Cardiac septum (tissue), 1 donor: ENCODE results near the gene PSMD1. TPM values are rescaled to one million over a fixed set of nuclear protein-coding genes. Genes with fewer than 3 reads are reported as not detected.
A peak's percentile ranks its signal among the peaks of the same experiment; 100 is the strongest.
"Not testable (repeated sequence)": the region's sequence is repeated elsewhere in the genome, so short reads cannot be mapped to it uniquely, and the experiment has no call there.

Experiments used
- DNase-seq: peaks from one replicate; pipeline ENCODE4 v3.0.0-alpha.2; 2020; ENCODE audit warnings: low spot score
- intact Hi-C: fragments of 100-400 bp; cut with DNase I; formaldehyde crosslinking; loops from one replicate; pipeline ENCODE4 v1.14.0; 2022
- total RNA-seq: library from RNA; stranded (reverse); fragmentation: NEBNext Ultra II Directional; extraction: Animal tissue kit (Norgen Biotek cat#: 25700); gene quantifications from one replicate; pipeline ENCODE4 v1.2.1, GENCODE V29; 2021
- donor health status: DM: no; HTN: no; CAD: no.

The PSMD1 gene
- total RNA-seq, 1 donor from 2014 or later: 87.0 TPM

GRCh38 chr2:231050018-231050901 lies 6.4 kb upstream of the PSMD1 start:
- DNase-seq: no peak
- intact Hi-C loops: loop anchor here (5.0 to 10.0 kb wide), 2 partner anchors 228 to 735 kb away; partner anchors contain the start of genes COPS7B and PDE6D

DNA sequence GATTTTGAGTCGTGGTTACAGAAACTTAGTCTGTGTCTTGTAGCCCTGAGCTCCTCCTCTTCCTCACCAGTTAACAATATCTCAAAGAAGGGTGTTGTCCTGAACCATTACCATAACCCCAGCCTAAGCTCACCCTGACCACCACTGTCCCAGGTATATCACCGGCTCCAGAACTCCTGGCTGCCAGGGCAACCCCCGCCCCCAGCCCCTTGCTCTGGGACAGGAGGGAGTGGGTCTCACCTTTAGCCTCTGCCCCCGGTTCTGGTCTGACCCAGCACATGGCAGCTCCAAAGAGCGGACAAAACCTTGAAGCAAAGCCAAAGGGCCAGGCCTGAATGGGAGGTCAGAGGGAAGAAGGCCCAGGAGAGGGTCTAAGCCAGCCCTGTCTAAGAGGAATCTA lies 5.6 kb upstream of the PSMD1 start:
- intact Hi-C loops: loop anchor here (5.0 to 10.0 kb wide), 2 partner anchors 229 to 734 kb away; partner anchors contain the start of genes COPS7B and PDE6D
- no peak for DNase-seq

GRCh38 chr2:231052494-231053451 lies 3.9 kb upstream of the PSMD1 start:
- intact Hi-C loops: loop anchor here (5.0 to 10.0 kb wide), 2 partner anchors 230 to 732 kb away; partner anchors contain the start of genes COPS7B and PDE6D
- DNase-seq: peak; percentile 93

DNA sequence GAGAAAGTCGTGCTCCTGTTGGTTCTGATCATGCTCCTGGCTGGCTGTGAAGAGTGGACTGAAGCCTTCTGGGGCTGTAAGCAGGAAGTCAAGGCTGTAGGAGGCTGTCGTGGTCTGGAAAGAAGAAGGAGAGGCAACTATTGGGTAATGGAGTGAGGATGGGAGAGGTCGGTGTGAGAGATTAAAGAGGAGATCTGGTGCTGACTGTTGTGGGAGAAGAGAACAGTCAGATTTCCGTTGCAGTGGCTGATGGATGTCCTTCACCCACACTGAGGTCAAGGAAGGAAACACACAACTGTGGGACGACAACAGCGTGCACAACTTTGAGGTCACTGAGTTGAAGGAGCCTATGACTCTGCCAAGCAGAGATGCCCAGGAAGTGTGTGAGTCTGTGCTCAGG lies 2.8 kb upstream of the PSMD1 start:
- intact Hi-C loops: loop anchor here (5.0 to 10.0 kb wide), 2 partner anchors 232 to 731 kb away; partner anchors contain the start of genes COPS7B and PDE6D
- no peak for DNase-seq

GRCh38 chr2:231057590-231057989 lies 923 bp downstream of the PSMD1 start:
- no peak for DNase-seq
- intact Hi-C loops: loop anchor here (5.0 to 10.0 kb wide), 3 partner anchors 140 to 727 kb away; partner anchors contain the start of genes ARMC9, COPS7B and PDE6D

- no peak for DNase-seq
- intact Hi-C loops: loop anchor here (5.0 to 10.0 kb wide), 3 partner anchors 138 to 726 kb away; partner anchors contain the start of genes ARMC9, COPS7B and PDE6D
Measured at GRCh38 chr2:231058761-231059550, 2.3 kb downstream of the PSMD1 start.

DNA sequence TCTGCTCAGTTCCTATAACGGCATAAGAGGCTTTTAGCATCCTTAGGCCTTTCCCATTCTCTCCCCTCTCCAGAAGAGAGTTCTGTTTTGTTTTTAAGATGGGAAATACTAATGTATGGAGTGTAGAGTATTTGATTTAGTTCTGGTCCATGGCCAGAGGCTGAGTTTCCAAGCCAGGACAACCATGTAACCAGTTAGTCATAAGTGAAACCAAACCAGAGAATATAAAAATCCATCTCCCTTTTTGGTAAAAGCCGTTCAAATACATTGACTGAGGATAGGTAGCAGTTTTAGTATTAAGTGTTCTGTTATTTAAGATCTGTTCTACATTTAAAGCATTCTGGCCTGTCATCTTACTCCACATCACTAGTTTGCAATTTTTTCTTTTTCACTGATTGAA lies 3.1 kb downstream of the PSMD1 start:
- no peak for DNase-seq
- intact Hi-C loops: loop anchor here (5.0 to 10.0 kb wide), 3 partner anchors 138 to 725 kb away; partner anchors contain the start of genes ARMC9, COPS7B and PDE6D

DNA sequence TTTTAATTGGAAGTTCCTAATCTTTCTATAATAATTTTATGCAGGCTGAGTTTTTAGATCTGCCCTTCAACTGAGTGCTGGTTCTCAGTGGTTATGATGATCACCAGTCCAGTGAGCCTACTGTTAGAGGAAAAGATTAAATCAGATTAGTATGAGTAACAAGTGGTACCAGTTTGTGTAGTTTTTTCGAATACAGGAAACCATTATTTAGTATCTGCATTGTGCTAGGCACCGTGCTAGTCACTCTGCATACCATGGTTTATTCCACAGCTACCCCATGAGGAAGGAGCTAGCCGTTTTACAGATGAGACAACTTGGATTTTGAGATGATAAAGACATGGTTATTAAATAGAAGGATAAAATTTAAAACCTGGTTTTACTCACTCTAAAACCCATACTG lies 6.1 kb downstream of the PSMD1 start:
- intact Hi-C loops: no loop called here
- DNase-seq: no peak

DNA sequence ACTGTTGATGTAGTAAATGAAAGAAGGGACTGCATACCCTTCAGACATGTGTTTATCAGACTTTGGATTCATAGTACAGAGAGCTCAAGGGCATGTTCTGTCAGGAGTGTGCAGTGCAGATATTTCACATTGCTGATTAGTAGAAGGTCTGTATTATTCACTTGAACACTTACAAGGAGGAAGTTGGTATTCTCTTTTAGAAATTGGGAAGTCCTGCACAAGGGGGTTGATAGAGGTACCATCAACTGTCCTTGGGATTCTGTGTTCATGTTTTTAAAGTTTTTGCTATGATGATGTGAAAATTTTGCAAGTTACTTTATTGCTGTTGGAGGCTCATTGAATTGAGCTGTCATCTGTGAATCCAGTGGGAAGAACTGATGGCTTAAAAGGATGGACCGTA lies 6.7 kb downstream of the PSMD1 start:
- intact Hi-C loops: no loop called here
- DNase-seq: no peak

- DNase-seq: no peak
- intact Hi-C loops: no loop called here
Measured at GRCh38 chr2:231065966-231066365, 9.3 kb downstream of the PSMD1 start.

DNA sequence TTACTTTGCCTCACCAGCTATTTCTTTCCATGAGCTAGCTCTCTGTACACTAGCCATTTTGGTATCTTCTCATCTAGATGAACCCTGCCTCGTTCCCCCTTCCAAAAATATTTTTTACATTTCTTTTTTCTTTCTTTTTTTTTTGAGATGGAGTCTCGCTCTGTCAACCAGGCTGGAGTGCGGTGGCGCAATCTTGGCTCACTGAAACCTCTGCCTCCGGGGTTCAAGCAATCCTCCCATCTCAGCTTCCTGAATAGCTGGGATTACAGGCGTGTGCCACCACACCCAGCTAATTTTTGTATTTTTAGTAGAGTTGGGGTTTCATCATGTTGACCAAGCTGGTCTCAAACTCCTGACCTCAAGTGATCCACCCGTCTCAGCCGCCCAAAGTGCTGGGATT lies 10.9 kb downstream of the PSMD1 start:
- intact Hi-C loops, DNase-seq: not testable (repeated sequence)

- DNase-seq: no peak
- intact Hi-C loops: no loop called here
Measured at GRCh38 chr2:231068525-231069222, 12.0 kb downstream of the PSMD1 start.

- DNase-seq: no peak
- intact Hi-C loops: no loop called here
Measured at GRCh38 chr2:231069379-231070054, 12.8 kb downstream of the PSMD1 start.

GRCh38 chr2:231084565-231084964 lies 27.9 kb downstream of the PSMD1 start:
- intact Hi-C loops: no loop called here

DNA sequence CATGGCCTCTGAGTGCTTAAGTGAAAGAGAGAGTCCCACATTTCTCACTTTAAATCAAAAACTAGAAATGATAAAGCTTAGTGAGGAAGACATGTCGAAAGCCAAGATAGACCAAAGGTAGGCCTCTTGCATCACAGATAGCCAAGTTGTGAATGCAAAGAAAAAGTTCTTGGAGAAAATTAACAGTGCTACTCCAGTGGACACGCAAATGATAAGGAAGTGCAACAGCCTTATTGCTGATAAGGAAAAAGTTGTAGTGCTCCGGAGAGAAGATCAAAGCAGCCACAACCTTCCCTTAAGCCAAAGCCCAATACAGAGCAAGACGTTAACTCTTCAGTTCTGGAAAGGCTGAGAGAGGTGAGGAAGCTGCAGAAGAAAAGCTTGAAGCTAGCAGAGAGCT lies 32.1 kb downstream of the PSMD1 start:
- intact Hi-C loops: no loop called here
- DNase-seq: no peak

More at GRCh38 chr2:231084565-231084964, 27.9 kb downstream of the PSMD1 start:
- no peak for DNase-seq

GRCh38 chr2:231093933-231094332 lies 37.3 kb downstream of the PSMD1 start:
- DNase-seq: no peak
- intact Hi-C loops: no loop called here

DNA sequence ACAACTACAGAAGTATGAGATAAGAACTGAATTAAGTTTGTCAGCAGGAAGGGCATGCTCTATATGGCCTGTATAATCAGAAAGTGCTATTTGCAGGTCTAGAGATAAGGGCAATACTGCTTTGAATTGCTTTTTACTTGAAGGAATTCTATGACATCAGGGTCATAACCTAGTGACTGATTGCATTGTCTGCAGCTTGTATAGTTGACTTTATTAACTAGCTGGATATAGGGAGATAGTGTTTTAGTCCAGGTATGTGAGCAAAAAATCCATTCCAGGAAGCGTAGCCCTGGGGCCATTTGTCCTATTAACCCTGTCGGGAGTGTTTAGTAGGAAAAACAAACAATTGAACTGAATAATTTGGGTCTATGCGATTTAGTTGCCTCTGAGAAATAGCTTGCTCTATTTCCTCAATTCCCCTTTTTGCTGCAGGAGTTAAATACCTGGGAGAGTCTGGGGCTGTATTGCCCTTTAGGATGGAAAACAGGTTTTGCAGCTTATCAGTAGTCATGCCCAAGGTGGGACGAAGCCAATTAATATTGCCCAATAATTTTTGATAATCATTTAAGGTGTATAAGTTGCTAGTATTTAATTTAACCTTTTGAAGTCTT lies 38.2 kb downstream of the PSMD1 start:
- DNase-seq: no peak
- intact Hi-C loops: no loop called here
